ENCODE data around the gene SLCO3A1.

- TF ChIP-seq CTCF (IDR thresholded peaks at IDR 0.05; ENCODE audit: insufficient read depth, low read length) (no peak), GABPA (IDR thresholded peaks at IDR 0.05; ENCODE audit: low read depth) (no peak)
- TF ChIP-seq, protein P1, sequence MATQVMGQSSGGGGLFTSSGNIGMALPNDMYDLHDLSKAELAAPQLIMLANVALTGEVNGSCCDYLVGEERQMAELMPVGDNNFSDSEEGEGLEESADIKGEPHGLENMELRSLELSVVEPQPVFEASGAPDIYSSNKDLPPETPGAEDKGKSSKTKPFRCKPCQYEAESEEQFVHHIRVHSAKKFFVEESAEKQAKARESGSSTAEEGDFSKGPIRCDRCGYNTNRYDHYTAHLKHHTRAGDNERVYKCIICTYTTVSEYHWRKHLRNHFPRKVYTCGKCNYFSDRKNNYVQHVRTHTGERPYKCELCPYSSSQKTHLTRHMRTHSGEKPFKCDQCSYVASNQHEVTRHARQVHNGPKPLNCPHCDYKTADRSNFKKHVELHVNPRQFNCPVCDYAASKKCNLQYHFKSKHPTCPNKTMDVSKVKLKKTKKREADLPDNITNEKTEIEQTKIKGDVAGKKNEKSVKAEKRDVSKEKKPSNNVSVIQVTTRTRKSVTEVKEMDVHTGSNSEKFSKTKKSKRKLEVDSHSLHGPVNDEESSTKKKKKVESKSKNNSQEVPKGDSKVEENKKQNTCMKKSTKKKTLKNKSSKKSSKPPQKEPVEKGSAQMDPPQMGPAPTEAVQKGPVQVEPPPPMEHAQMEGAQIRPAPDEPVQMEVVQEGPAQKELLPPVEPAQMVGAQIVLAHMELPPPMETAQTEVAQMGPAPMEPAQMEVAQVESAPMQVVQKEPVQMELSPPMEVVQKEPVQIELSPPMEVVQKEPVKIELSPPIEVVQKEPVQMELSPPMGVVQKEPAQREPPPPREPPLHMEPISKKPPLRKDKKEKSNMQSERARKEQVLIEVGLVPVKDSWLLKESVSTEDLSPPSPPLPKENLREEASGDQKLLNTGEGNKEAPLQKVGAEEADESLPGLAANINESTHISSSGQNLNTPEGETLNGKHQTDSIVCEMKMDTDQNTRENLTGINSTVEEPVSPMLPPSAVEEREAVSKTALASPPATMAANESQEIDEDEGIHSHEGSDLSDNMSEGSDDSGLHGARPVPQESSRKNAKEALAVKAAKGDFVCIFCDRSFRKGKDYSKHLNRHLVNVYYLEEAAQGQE (IDR thresholded peaks at IDR 0.05; ENCODE audit: insufficient replicate concordance, low read depth): no peak
These were observed 165.2 kb downstream of the SLCO3A1 start for GRCh38 chr15:92018535-92019239.

Data from HL-60 (cell line).